Activated naive CD8-positive, alpha-beta T cell treated with anti-CD3 and anti-CD28 coated beads, Interleukin-2, amount 10 ng/mL, durations not matched to agents 7 days and 5 days (primary cell): ENCODE data around the gene POGZ. TPM values are rescaled to one million over a fixed set of nuclear protein-coding genes. Genes with fewer than 3 reads are reported as not detected.
"Not testable (repeated sequence)": the region's sequence is repeated elsewhere in the genome, so short reads cannot be mapped to it uniquely, and the experiment has no call there.

Experiments used
- ATAC-seq: fragments of 150-1000 bp; cut with Tn5 transposase; one replicate; pipeline ENCODE4 v1.10.0; 2021; ENCODE audit warnings: low read depth, moderate library complexity
- POLR2A ChIA-PET: fragments of 350-600 bp; sonication (Branson Sonifier 250); formaldehyde crosslinking; loops from one replicate; lab custom pipeline; 2021; ENCODE audit warnings: antibody characterized with exemption; lab: Charles Lee
- DNase-seq: peaks from one replicate; pipeline ENCODE4 v3.0.0; 2021
- H3K27ac Mint-ChIP-seq: one replicate; pipeline ENCODE4 v1.8.0; 2022; ENCODE audit warnings: mild to moderate bottlenecking, mixed read lengths
- H3K27me3 Mint-ChIP-seq: one replicate; pipeline ENCODE4 v1.8.0; 2022; ENCODE audit warnings: mild to moderate bottlenecking, moderate library complexity, mixed read lengths
- H3K36me3 Mint-ChIP-seq: one replicate; pipeline ENCODE4 v1.8.0; 2021; ENCODE audit warnings: mild to moderate bottlenecking, mixed read lengths
- H3K4me1 Mint-ChIP-seq: one replicate; pipeline ENCODE4 v1.8.0; 2021; ENCODE audit warnings: mixed read lengths
- H3K4me3 Mint-ChIP-seq: one replicate; pipeline ENCODE4 v1.8.0; 2022; ENCODE audit warnings: mild to moderate bottlenecking, moderate library complexity, mixed read lengths
- H3K9me3 Mint-ChIP-seq: one replicate; pipeline ENCODE4 v1.8.0; 2021; ENCODE audit warnings: mixed read lengths
- total RNA-seq, 2 experiments: library from RNA; stranded (reverse); gene quantifications; one replicate each; pipeline ENCODE4 v1.2.3, GENCODE V29; 2021

POGZ gene
- total RNA-seq, 2 experiments from 2014 or later, result 94.8 to 104 TPM

DNA sequence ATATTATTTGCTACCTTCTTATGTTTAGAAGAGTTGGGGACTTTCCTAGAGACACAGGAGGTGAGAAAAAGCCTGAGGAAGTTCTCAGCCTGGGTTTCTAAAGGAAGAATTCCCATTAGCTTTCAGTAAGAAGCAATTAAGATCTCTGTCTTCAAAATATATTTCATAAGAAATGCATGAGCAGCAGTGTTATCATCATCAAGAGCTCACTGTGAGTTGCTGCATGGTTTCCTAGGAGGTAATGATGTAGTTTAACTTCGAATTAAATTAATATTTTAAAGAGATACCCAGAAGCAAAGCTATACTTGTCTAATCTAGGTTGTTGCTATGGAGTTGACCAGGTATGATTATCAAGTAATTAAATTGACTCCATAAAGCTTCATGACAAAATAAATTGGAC, 5.7 kb upstream of the POGZ start:
- no peaks in the 10 kb centered on the region for H3K36me3 Mint-ChIP-seq
- H3K9me3 Mint-ChIP-seq, result no peaks in the 10 kb centered on the region
- POLR2A ChIA-PET, result interaction anchor here (0.5 kb wide), 1 partner anchor 140 kb away, joined by 3 read pairs; no protein-coding TSS in a partner anchor
- peaks cover 42% of the 10 kb centered on the region for H3K27me3 Mint-ChIP-seq
- DNase-seq (no peak), ATAC-seq (no peak)
- peaks cover under 1% of the 10 kb centered on the region for H3K4me1 Mint-ChIP-seq
- no peak overlapping the region for H3K4me3 Mint-ChIP-seq
- no peak overlapping the region for H3K27ac Mint-ChIP-seq

DNA sequence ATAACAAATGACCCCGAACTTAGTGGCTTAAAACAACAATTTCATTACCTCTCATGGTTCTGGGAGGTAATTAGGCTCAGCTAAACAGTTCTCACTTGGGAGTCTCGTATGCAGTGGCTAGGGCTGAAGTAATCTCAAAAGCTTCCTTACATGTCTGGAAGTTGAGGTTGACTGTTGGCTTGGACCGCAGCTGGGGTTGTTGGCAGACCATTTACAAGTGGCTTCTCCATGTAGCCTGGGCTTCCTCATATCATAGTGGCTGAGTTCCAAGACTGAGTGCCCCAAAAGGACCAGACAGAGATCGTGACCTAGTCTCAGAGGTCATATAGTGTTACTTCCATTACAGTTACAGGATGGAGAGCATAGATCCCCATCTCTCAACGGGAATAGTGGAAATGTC, 2.4 kb upstream of the POGZ start:
- DNase-seq (no peak), ATAC-seq (no peak)
- Mint-ChIP-seq H3K4me1 (peaks cover 13% of the 10 kb centered on the region), H3K27me3 (peaks cover 31% of the 10 kb centered on the region), H3K27ac (no peak overlapping the region), H3K4me3 (no peak overlapping the region), H3K9me3 (no peaks in the 10 kb centered on the region), H3K36me3 (peaks cover 1% of the 10 kb centered on the region)
- POLR2A ChIA-PET, result no interaction called here

DNA sequence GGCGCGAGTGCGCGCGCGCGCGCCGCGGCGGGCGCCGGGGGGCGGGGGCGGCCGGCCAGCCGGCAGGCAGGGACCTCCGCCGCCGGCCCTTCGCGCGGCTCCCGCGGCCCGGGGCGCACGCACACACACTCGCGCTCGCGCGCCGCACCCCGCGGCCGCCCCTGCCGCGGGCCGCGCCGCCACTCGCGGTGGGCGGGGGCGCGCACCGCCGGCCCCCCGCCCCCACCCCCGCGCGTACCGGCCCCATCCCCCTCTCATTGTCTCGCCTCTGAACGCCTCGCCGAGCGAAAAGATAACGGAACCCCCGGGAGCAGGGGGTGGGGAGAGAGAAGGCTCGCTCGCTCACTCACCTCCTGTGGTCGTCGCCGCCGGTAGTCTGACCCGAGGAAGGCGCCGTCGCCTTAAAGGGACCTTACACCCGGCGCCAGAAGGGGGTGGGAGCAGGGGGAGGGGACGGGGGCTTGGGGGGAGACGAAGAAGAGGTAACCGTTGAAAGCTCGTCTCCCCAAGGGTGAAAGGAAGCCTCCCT, 428 bp downstream of the POGZ start:
- Mint-ChIP-seq H3K27ac (peak overlapping the region; percentile 87), H3K4me1 (peaks cover 15% of the 10 kb centered on the region), H3K36me3 (peaks cover 3% of the 10 kb centered on the region), H3K4me3 (peak overlapping the region; percentile 84), H3K27me3 (peaks cover 18% of the 10 kb centered on the region), H3K9me3 (no peaks in the 10 kb centered on the region)
- ATAC-seq, result peak; percentile 50
- POLR2A ChIA-PET, result interaction anchor here (0.6 to 1.1 kb wide), 5 partner anchors 14 to 177 kb away, joined by 3 to 5 read pairs (median 4); partner anchors contain the start of gene ZNF687
- DNase-seq, result peak; percentile 68

DNA sequence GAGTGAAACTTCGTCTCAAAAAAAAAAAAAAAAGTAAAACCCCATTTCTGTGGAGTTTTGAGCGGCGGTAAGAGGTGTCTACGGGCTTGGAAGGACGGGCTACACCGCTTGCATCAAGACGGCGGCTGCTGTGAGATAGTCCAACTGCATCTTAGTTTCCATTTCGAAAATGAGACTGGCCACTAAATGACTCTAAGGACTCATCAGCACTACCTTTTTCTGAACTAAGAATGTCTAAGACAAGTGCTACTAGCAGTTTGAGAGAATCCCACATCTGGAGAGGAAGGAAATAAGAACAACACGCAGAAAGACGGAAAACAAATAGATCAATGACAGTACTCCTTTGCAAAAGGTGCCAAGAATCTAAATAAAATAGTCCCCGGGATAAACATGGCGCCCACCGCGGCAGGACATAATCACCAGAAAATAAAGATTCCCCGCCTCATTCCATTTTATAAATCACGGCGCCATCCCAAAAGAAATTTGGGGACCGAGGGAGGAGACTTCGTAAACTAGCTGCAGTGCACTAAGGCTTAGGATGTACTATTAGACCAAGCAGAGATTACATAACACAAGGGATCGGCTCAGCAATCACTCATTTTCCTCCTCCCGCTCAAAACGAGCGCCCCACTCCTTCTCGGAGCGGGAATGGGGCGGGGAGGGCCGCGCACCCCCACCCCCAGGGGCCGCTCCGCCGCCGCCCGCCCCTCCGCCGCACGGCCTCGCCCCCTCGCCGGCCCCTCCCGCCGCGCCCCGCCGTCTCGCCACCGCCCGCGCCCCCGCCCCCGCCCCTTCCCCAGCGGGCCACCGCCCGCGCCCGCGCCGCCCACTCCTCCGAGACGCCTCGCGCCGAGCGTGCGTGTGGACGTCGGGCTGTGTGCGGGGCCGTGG, 1.1 kb downstream of the POGZ start:
- Mint-ChIP-seq H3K36me3 (peaks cover 6% of the 10 kb centered on the region), H3K4me1 (peaks cover 18% of the 10 kb centered on the region), H3K27ac (peak overlapping the region; percentile 93), H3K27me3 (peaks cover 14% of the 10 kb centered on the region), H3K9me3 (no peaks in the 10 kb centered on the region), H3K4me3 (peak overlapping the region; percentile 89)
- POLR2A ChIA-PET, result interaction anchor here (0.6 to 1.1 kb wide), 5 partner anchors 15 to 177 kb away, joined by 3 to 5 read pairs (median 4); partner anchors contain the start of gene ZNF687
- DNase-seq, result peak; percentile 69
- ATAC-seq, result peak; percentile 46

DNA sequence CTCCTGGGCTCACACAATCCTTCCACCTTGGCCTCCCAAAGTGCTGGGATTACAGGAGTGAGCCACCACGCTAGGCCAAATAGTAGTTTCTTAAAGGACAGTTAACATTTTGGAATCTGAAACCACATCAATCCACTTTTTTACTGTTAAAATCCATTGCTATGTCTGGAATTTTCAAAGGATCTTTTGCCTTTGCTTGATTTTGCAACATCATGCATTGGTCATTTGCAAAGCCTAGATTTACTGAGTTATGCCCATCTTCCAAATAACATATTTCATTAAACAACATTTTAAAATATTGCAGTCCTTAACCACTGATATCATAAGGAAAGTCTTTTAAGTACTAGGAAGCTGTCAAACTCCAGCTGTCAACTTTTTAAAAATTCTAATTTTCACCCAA, 3.3 kb downstream of the POGZ start:
- DNase-seq (no peak), ATAC-seq (no peak)
- Mint-ChIP-seq H3K4me3 (no peak overlapping the region), H3K27ac (no peak overlapping the region), H3K4me1 (peaks cover 18% of the 10 kb centered on the region), H3K27me3 (no peaks in the 10 kb centered on the region), H3K36me3 (peaks cover 6% of the 10 kb centered on the region), H3K9me3 (no peaks in the 10 kb centered on the region)
- POLR2A ChIA-PET, result interaction anchor here (1.0 kb wide), 1 partner anchor 12 kb away, joined by 4 read pairs; no protein-coding TSS in a partner anchor

DNA sequence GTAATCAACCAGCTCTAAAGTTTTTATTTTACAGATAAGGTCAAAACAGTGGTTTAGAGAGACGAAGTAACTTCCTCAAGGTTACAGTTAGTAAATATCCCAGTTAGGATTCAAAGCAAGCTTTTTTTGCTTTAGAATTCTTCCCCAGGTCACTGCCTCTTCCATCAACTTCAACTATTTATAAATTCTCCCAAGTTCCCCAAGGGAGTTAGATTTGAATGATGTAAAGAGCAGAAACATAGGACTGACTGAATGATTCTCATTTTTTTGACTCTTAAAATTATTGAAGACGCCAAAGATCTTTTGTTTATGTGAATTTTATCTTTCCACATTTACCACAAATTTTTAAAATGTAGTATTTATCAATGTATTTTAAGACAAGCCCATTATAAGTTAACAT, 4.1 kb downstream of the POGZ start:
- Mint-ChIP-seq H3K27ac (no peak overlapping the region), H3K36me3 (peaks cover 7% of the 10 kb centered on the region), H3K27me3 (no peaks in the 10 kb centered on the region), H3K9me3 (no peaks in the 10 kb centered on the region), H3K4me3 (no peak overlapping the region), H3K4me1 (peaks cover 20% of the 10 kb centered on the region)
- ATAC-seq, result no peak
- POLR2A ChIA-PET, result interaction anchor here (0.7 kb wide), 1 partner anchor 129 kb away, joined by 4 read pairs; no protein-coding TSS in a partner anchor
- no peak for DNase-seq

DNA sequence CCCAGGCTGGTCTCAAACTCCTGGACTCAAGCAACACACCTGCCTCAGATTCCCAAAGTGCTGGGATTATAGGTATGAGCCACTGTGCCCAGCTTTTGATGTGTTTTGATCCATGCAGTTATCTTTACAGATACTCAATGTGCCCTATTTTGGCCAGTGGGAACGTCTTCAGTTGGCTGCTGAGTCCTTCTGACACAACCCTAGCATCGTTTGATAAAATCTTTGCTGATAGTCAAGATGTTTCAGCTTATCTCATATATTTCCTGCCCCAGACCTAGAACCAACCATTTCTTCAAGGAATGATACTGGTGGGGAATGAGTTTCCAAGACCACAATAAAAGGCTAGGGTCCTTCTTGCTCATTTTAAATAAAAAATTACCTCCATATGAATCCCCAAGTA, 11.6 kb downstream of the POGZ start:
- POLR2A ChIA-PET, result interaction anchor here (0.6 kb wide), 1 partner anchor 157 kb away, joined by 3 read pairs; no protein-coding TSS in a partner anchor
- H3K36me3 Mint-ChIP-seq, result peaks cover 4% of the 10 kb centered on the region

DNA sequence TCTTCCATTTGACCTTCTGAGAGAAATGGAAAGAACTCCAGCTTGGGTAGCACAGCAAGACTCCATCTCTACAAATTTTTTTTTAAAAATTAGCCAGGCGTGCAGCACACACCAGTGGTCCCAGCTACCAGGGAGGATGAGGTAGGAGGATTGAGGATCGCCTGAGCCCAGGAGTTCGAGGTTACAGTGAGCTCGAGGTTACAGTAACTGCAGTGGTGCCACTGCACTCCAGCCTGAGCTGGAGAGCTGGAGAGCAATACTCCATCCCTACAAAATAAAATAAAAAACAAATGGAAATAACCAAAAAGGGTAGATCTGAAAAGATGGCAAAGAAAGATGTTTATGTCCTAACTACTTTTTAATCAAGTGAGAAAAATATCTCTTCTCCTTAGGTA, 14.5 kb downstream of the POGZ start:
- H3K4me1 Mint-ChIP-seq, result peaks cover 19% of the 10 kb centered on the region
- POLR2A ChIA-PET, result interaction anchor here (1.4 kb wide), 1 partner anchor 12 kb away, joined by 4 read pairs; no protein-coding TSS in a partner anchor
- H3K9me3 Mint-ChIP-seq, result no peaks in the 10 kb centered on the region
- ATAC-seq (no peak), DNase-seq (no peak)
- H3K36me3 Mint-ChIP-seq, result peaks cover 6% of the 10 kb centered on the region
- no peak overlapping the region for H3K4me3 Mint-ChIP-seq
- H3K27ac Mint-ChIP-seq, result peak overlapping the region; percentile 8
- H3K27me3 Mint-ChIP-seq, result no peaks in the 10 kb centered on the region

More for the DNA sequence above, 11.6 kb downstream of the POGZ start:
- Mint-ChIP-seq H3K9me3 (no peaks in the 10 kb centered on the region), H3K4me3 (no peak overlapping the region), H3K27me3 (no peaks in the 10 kb centered on the region), H3K27ac (no peak overlapping the region), H3K4me1 (peaks cover 18% of the 10 kb centered on the region)
- no peak for DNase-seq
- no peak for ATAC-seq

DNA sequence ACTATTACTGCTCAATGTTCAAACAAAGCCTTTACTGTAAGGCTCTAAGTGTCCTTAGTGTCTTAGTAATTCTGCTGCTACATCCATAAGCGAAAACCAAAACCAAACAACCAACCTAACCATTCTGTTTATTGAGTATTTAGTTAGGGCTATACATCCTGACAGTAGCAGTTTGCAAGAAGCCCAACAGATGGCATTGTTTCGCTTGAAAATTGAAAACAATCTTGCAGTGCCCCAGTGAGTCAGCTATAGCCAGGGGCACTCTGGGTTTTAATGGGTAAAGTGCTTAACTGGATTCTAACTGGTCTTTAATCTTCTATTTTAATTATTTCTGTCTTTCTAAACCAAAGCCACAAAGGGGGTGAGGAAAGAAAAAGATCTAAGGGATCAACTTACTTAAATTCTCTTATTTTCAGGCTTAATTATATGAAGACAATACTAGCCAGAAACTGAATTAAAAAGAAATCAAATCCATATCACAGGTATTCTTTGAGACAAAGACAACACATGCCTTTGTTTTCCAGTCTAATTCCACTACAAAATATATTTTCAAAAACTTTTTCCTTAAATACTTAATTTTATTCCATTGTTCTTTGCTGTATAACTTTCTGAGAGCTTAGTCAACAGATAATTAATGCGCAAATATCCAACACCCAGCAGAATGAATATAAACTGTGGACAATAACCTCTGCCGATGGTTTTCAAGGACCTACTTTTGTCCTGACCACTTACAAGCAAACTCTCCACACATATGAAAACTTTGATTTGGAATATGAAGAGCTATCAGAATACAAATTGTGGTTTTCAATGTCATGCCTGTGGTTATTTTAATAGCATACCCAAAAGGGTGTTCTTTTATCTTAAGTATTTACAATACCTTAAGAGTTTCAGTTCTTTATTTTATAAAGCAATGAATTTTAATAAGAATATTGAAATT, 15.2 kb downstream of the POGZ start:
- Mint-ChIP-seq H3K4me1 (peaks cover 22% of the 10 kb centered on the region), H3K27ac (no peak overlapping the region), H3K27me3 (no peaks in the 10 kb centered on the region), H3K4me3 (no peak overlapping the region), H3K9me3 (no peaks in the 10 kb centered on the region), H3K36me3 (peaks cover 4% of the 10 kb centered on the region)
- DNase-seq, result no peak
- ATAC-seq, result peak; percentile 91
- POLR2A ChIA-PET, result interaction anchor here (1.4 kb wide), 1 partner anchor 12 kb away, joined by 4 read pairs; no protein-coding TSS in a partner anchor

DNA sequence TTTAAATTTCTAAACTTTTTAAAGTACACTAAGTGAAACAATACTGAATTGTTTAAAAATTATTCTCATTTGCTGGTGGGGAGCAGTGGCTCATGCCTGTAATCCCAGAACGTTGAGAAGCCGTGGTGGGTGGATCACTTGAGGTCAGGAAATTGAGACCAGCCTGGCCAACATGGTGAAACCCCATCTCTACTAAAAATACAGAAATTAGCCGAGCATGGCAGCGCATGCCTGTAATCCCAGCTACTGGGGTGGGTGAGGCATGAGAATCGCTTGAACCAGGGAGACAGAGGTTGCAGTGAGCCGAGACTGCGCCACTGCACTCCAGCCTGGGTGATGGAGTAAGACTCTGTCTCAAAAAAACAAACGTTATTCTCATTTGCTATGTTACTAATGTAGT, 21.9 kb downstream of the POGZ start:
- POLR2A ChIA-PET, H3K36me3 Mint-ChIP-seq, H3K27me3 Mint-ChIP-seq, H3K9me3 Mint-ChIP-seq, ATAC-seq, H3K27ac Mint-ChIP-seq, H3K4me3 Mint-ChIP-seq, DNase-seq: not testable (repeated sequence)
- H3K4me1 Mint-ChIP-seq, result peaks cover 14% of the 10 kb centered on the region

DNA sequence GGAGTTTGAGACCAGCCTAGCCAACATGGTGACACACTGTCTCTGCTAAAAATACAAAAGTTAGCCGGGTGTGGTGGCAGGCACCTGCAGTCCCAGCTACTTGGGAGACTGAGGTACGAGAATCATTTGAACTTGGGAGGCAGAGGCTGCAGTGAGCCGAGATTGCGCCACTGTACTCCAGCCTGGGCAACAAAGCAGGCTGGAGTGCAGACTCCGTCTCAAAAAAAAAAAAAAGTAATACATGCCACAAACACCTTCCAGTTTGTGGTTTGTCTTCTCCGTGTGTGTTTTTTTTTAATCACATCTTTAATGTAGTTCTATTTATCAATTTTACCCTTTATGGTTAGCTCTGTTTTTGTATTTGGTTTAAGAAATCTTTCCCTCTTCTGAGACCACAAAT, 22.3 kb downstream of the POGZ start:
- Mint-ChIP-seq H3K27me3 (no peaks in the 10 kb centered on the region), H3K36me3 (peaks cover 8% of the 10 kb centered on the region), H3K27ac (no peak overlapping the region), H3K4me3 (no peak overlapping the region), H3K9me3 (no peaks in the 10 kb centered on the region), H3K4me1 (peaks cover 14% of the 10 kb centered on the region)
- no peak for DNase-seq
- POLR2A ChIA-PET, result no interaction called here
- ATAC-seq, result no peak

DNA sequence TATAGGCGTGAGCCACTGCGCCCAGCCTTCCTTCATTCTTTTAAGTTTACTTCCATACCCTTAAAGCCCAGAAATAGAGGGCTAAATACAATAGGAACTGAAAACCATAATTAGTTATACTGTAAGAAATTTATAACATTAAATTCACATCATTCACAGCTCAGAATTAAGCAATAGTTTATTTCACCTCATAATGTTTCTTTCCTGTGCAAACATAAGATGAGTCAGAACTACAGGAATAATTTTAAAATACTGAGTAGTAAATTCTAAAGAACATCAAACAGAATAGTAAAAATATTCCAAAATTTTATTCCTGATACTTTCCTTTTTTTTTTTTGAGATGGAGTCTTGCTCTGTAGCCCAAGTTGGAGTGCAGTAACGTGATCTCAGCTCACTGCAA, 24.1 kb downstream of the POGZ start:
- ATAC-seq, result no peak
- H3K27ac Mint-ChIP-seq, result no peak overlapping the region
- H3K36me3 Mint-ChIP-seq, result peaks cover 9% of the 10 kb centered on the region
- H3K4me3 Mint-ChIP-seq, result no peak overlapping the region
- H3K9me3 Mint-ChIP-seq, result no peaks in the 10 kb centered on the region
- H3K4me1 Mint-ChIP-seq, result peaks cover 12% of the 10 kb centered on the region
- POLR2A ChIA-PET, result interaction anchor here (0.7 kb wide), 1 partner anchor 189 kb away, joined by 3 read pairs; no protein-coding TSS in a partner anchor
- DNase-seq, result no peak
- no peaks in the 10 kb centered on the region for H3K27me3 Mint-ChIP-seq
